GM19239 (cell line): ENCODE measurements around the gene SNX11.

ENCODE experiments used
- DNase-seq: peaks from one replicate; pipeline ENCODE4 v3.0.0; 2011; ENCODE audit warnings: low spot score; ENCODE audit not compliant: insufficient read length
- FAIRE-seq: peaks from 2 replicates; lab custom pipeline; 2011; peaks lifted over from hg19 to GRCh38; lab: Jason Lieb, UNC

Gene SNX11

GRCh38 chr17:48127371-48128051 lies 19.9 kb downstream of the SNX11 start:
- DNase-seq: no peak

GRCh38 chr17:48128400-48128799 lies 20.8 kb downstream of the SNX11 start:
- no peak for DNase-seq
- no peak for FAIRE-seq

More at GRCh38 chr17:48127371-48128051, 19.9 kb downstream of the SNX11 start:
- FAIRE-seq: no peak

- no peak for DNase-seq
- FAIRE-seq: no peak
These were observed 22.4 kb downstream of the SNX11 start for GRCh38 chr17:48129981-48130380.

DNA sequence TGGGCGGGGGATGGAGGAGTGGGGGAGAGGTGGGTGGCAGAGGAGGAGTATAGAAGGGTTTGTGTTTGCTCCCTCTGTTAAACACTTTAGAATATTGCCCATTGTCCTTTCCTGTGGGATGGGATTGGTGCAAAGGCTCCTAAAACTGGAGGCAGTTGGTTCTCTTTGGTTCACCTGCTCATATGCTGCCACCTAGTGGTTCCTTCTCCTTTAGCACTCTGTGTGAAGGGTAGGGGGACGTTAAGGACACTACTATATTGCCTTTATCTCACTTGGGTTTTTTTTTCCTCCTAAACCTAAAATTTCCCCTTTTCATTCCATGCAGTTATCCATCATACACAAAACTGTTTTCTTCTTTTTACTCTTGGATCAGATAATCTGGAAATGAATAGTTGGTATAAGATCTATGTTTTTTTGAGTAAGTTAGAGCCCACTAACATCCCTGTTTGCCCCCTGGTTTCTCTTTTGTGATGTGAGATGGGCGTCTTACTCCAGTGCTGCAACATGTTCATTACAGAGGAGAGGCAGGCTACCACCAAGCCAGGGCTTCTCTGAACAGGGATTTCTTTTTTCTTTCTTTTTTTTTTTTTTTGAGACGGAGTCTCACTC lies 23.8 kb downstream of the SNX11 start:
- peak; percentile 44 for DNase-seq
- FAIRE-seq: peak; percentile 87

DNA sequence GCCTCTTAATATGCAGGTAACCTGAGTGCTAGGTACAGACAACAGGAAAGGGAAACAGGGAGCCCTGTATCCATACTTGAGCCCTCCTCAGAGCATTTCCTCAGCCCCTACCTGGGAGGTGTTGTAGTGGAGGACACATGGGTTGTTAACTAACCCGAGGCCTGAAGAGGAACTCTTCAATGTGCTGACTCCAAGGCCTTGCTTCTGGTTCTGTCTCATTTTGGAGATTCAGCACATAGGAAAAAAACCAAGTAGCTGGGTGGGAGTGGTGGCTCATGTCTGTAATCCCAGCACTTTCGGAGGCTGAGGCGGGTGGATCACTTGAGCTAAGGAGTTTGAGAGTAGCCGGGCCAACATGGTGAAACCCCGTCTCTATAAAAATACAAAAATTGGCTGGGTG lies 24.8 kb downstream of the SNX11 start:
- FAIRE-seq (no peak), DNase-seq (no peak)

- DNase-seq (no peak), FAIRE-seq (no peak)
These were observed 27.4 kb downstream of the SNX11 start for GRCh38 chr17:48134912-48135480.

DNA sequence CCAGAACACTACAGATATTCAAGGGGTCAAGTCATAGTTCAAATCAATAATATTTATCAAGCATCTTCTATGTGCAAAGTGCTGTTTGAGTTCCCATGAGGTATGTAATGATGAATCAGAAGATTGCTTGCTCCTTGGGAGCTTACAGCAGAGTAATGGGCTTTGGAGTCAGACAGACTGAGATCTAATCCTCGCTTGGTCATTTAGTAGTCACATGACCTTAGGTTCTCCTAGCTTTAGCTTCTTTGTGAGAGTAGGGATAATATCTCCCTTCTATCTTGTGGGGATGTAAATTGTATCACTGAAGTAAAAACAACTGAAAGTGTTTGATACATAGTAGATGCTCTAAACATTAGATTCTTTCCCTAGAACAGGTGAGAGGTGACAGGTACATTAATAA lies 30.1 kb downstream of the SNX11 start:
- DNase-seq (no peak), FAIRE-seq (no peak)

DNA sequence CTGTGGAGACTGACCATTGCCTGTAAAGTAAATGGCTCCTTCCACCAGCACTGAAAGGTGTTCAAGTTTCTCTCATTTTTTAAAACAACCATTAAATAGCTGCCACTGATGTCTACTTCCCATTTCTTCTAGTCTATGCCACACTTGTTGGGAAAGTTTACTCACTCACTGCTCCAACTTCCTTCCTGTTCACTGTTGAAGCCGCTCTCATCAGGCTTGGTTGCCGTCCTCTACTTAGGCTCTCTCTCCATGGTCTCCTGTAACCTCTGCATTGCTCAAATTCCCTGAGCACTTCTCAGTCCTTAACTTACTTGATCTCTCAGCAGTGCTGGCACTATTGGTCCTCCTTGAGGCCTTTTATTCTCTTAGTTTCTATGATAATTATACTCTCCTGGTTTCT lies 32.4 kb downstream of the SNX11 start:
- no peak for FAIRE-seq
- no peak for DNase-seq

- FAIRE-seq: no peak
- no peak for DNase-seq
These were observed 36.1 kb downstream of the SNX11 start for GRCh38 chr17:48143629-48144028.

DNA sequence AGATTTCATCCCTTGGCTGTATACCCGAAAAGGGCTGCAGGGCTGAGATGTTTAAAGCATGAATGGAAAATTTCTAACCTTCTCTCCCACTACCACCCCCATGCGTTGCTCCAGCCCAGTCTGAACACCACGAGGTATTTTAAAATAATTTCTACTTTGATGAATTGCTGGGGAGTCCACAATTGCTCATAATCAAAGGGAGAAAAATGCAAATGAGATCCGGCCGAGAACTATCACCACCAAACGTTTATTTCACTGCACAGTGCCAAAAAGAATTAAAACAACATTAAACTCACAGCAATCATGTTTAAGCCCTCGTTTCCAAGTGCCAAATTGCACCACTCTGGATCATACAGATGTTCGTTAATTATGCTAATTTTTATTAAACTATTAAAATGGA lies 36.7 kb downstream of the SNX11 start:
- DNase-seq (no peak), FAIRE-seq (no peak)

GRCh38 chr17:48144976-48145798 lies 37.6 kb downstream of the SNX11 start:
- no peak for FAIRE-seq
- no peak for DNase-seq

GRCh38 chr17:48148029-48148770 lies 40.6 kb downstream of the SNX11 start:
- FAIRE-seq (no peak), DNase-seq (no peak)

DNA sequence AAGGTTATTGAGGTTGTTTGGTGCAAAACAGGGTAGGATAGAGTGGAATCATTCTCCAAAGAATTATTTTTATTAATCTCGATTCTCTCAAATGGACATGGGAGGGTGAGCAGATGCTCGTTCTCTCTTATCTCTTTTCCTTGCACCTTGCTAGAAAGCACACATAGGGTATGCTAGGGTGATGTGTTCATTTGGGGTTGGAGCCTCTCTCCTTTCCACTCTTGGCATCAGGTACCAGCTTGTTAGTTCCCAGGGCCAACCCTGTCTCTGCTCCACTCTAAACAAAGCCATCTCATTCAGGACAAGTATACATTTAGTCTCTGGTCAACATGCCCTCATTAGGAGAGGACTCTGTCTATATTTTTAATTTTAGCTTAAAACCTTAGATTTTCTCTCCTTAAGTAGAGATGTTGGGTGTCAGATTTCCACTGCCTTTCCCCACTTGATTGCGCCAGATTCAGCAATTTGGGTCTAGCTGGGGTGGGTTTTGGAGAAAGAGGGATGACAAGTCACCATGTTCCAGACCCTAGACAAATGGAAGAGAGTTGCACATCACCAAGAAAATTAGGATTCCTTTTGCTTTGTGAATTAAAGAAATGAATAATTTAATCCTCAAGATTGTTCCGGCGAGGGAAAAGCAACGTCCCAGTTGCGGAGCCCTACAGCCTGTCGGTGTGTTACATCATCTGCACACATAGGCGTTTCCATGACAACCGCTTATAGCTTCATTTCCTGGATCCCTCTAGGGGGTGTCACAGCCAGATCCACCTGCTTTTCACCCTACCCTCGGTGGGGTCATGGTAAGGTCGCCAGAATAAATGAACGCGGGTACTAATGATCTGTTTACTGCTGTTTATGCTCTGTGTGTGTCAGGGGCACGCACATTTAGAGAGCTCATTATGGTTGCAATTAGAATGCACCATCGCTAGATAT lies 41.6 kb downstream of the SNX11 start:
- DNase-seq: no peak
- no peak for FAIRE-seq

DNA sequence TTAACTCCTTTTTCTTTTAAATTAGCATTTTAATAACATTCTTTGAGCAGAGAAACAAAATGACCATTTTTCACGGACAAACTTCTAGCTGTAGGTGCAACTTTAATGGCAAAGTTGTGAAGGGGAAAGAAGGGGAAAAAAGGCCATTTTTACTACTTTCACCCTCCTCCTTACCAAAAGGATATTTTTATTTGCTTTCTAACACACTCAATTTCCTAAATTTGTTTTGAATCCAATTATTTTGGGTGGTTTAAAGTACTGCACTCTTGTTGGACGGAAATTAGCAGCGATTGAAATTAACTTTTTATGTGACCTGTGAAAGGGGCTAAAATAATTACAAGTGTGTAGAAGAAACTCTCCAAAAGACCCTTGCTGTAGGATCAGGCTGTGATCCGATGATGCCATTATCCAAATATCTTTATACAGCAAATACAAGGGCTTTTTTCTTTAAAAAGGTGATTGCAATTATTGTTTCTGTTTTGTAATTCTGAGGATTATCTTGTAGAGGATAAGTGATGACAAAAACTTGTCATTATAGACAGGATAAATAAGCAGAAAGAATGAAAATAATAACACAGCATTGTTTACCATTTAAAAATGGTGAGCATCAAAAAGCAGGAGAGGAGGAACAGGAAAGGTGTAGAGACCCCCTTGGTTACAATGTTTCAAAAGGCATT lies 42.4 kb downstream of the SNX11 start:
- FAIRE-seq (no peak), DNase-seq (no peak)

DNA sequence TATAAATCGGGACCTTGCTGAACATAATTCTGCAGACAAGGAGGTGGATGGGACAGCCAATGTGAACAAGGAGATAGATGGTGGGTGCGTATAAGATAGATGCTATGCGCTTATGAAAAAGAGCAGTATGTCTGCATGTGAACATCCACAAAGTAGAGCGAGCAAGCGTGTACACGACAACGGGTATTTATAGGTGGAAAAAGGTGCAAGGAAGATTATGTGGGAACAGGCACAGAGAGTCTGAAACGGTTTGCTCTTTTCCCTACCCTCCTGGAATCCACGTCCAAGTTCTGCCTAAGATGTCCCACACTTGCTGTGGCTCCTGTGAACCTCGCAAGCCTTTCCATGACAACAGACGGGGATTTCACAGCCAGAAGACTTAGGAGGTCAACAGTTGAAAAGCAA lies 43.0 kb downstream of the SNX11 start:
- FAIRE-seq: no peak
- DNase-seq: no peak

DNA sequence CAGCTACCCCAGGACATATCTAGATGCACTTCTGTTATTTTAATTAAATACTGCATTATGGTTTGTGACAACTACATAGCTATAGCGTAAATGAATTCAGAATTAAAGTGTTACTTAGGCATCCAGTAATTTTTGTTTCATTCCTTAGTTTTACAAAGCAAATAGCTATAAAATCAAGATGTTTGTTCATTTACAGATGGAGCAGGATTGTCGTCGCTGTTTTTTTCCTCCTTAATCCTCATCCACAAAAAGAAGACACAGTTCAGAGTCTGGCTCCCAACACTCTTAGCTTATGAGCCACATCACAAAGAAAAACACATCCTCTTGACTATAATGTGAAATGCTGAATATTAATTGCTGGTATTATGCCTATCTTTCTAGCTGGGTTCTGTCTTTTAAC lies 43.7 kb downstream of the SNX11 start:
- DNase-seq (no peak), FAIRE-seq (no peak)

GRCh38 chr17:48152289-48152688 lies 44.7 kb downstream of the SNX11 start:
- FAIRE-seq (no peak), DNase-seq (no peak)

DNA sequence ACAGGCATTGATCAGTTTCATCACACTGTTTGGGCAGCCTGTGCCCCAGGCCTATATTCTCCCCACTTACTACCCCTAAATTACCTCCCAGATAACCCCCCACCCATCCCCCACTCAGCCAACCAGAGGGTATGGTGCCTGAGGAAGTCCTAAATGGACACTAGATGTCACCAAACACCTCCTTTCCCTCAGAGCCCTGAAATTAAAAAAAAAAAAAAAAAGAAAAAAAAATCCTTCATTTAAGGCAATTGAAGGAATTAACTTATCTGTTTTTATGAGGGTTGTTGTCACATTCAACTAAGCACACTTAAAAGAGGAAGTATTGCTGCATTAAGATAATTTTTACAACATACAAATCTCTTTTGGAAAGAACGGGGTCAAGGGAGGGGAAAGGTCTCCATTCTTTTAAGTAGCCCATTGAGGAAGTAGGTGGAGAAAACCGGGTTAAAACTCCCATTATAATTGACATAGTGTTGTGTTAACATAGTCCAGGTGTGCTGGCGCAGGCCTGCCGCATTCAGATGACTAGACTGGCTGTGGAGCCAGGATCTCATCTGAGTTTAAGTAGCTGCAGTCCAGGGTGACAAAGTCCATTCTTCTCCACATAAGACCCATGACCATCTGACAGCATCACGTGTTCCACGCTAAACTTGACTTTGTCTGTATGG lies 46.3 kb downstream of the SNX11 start:
- FAIRE-seq (no peak), DNase-seq (no peak)
